ENCODE results near the gene GFI1B.

DNA sequence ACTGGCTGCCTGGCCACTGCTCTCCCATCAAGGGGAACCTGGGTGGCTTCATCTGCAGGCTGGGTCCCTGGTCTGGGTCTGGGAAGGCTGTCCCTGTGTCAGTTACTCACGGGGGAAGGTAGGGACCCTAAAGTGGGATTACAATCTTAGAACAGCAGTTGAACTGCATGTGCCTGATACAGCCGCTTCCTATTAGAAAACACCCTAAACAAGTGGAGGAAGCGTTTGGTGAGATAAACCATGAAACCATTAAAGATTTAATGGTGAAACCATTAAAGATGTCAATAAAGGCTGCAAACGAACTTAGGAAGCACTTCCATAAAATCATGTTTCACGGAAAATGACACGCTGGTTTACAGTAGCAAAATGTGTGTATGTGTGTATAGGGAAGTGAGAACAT is 2.5 kb upstream of the GFI1B start:
- TF ChIP-seq, protein P1, sequence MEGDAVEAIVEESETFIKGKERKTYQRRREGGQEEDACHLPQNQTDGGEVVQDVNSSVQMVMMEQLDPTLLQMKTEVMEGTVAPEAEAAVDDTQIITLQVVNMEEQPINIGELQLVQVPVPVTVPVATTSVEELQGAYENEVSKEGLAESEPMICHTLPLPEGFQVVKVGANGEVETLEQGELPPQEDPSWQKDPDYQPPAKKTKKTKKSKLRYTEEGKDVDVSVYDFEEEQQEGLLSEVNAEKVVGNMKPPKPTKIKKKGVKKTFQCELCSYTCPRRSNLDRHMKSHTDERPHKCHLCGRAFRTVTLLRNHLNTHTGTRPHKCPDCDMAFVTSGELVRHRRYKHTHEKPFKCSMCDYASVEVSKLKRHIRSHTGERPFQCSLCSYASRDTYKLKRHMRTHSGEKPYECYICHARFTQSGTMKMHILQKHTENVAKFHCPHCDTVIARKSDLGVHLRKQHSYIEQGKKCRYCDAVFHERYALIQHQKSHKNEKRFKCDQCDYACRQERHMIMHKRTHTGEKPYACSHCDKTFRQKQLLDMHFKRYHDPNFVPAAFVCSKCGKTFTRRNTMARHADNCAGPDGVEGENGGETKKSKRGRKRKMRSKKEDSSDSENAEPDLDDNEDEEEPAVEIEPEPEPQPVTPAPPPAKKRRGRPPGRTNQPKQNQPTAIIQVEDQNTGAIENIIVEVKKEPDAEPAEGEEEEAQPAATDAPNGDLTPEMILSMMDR (IDR thresholded peaks at IDR 0.05): no peak
- no peak for TF ChIP-seq POLR2A (IDR thresholded peaks at IDR 0.05)

All from thyroid gland (tissue), 4 donors.